Activated T-helper 9 cell treated with anti-CD3 and anti-CD28 coated beads, Interleukin-2, amount 50 U/mL, for 16 hours (primary cell): ENCODE results near the gene C1orf94.

Experiments
- DNase-seq: peaks from one replicate; pipeline ENCODE4 v3.0.0-alpha.2; 2020; ENCODE audit warnings: low read depth

C1orf94 gene

GRCh38 chr1:34262023-34262853, 85.5 kb downstream of the C1orf94 start:
- DNase-seq, result no peak

DNA sequence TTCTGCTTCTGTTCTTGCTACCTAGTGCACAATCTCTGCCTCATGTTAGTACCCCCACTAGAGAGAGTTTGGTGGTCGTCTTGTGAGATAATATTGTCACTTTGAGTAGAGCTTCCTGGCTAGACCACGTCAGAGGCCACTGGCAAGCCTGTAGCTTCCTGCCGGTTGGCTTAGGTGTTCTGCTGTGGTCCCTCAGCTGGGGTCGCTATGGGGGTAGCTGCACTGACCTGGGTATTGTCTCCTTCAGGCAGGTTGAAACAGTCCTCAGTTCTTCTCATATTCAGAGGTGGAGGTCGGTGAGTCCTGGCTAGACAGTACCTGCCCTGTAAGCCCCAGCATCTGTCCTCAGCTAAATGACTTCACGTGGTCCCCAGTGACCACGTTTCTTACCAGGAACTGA, 86.2 kb downstream of the C1orf94 start:
- no peak for DNase-seq

DNA sequence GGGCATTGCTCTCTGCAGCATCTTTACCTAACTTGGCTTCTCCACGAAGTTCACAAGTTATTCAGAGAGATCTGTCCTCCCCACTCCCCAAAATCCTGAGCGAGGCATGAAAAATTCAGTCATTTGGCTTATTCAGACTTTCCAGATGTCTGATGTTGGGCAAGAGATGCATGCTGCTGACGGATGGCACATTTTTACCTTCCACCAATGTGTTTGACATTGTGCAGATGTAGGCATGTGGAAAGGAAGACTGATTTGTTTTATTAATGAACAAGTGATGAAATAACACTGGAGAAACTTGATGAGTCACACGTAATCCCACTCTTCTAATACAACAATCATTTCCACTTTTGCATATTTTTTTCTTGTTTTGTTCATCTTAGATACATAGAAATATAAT, 86.7 kb downstream of the C1orf94 start:
- DNase-seq, result no peak

DNA sequence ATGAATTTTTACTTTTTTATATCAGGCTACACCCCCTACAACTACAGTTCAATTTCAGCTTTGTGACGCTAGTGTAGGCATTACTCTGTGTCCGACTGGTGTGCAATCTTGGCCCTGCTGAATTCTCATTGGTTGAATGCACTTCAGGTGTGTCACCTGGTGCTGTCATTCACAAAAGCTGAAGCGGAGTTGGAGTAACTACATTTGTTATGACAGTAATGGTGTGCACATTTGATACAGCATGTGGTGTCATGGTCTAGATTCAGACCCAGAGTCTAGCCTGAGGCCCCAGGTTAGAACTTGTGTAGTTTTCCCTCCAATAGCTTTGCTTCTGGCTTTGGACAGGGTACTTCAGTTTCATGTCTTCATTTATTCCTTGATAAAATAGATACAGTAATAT, 88.7 kb downstream of the C1orf94 start:
- no peak for DNase-seq

GRCh38 chr1:34266127-34266951, 89.6 kb downstream of the C1orf94 start:
- no peak for DNase-seq

DNA sequence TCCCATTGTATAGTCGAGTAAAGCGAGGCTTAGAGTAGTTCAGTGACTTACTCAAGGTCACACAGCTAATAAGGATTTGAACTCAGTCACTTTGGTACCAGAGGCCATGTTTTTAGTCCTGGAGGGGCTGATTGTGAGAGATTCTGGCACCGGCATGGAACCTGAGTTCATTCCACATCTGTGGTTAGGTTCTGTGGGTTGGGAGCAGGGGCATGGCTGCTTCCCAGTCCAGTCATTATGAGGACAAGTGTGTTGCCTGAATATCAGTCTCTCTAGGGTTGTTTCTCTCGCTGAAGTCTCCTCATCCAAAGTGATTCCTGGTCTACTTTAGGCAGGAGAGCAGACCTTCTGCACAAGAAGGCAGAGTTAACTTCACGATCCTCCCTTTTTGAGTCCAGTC, 90.6 kb downstream of the C1orf94 start:
- DNase-seq, result no peak

GRCh38 chr1:34268311-34268954, 91.7 kb downstream of the C1orf94 start:
- DNase-seq, result no peak
